Fibroblast of gingiva (primary cell): ENCODE data around the gene PTGS1.
"Not testable (repeated sequence)": the region's sequence is repeated elsewhere in the genome, so short reads cannot be mapped to it uniquely, and the experiment has no call there.

Source experiments
- DNase-seq: peaks from one replicate; pipeline ENCODE4 v3.0.0-alpha.2; 2011; ENCODE audit warnings: low read depth

PTGS1 gene

DNA sequence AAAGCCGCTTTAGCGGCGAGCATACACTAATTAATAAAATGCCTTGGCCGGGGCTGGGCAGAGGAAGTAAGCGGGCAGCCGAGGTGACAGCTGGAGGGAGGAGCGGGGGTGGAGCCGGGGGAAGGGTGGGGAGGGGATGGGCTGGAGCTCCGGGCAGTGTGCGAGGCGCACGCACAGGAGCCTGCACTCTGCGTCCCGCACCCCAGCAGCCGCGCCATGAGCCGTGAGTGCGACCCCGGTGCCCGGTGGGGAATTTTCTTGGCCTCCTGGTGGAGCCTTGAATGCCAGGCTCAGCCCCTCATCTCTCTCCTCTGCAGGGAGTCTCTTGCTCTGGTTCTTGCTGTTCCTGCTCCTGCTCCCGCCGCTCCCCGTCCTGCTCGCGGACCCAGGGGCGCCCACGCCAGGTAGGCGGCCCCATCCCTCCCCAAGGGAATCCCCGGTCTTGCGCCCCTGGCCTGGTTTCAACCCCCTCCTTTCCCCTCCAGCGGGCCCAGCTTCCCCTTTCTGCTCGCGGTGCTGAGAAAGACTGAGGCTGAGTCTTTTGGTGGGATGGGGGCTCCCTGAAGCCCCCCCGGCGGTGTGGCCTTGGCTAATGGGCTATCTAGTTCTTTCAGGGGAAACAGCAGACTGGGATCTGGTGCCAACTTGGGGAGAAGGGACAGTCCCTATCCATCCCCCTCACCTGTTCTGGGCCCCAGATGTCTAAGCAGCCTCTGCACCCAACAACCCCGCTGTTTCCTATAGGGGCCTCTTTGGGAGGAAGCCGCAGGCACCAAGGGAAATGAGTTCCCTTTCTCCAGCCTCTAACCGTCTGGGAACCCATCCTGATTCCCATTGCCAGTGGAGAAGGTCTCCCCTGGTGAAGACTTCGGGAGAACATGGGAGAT, at the start of gene PTGS1:
Gene PTGS1, plus strand, starts transcription at position 156 of the 887 bp plus-strand sequence. Its CDS starts 61 bp downstream, at position 217.
- DNase-seq = peak; percentile 65

DNA sequence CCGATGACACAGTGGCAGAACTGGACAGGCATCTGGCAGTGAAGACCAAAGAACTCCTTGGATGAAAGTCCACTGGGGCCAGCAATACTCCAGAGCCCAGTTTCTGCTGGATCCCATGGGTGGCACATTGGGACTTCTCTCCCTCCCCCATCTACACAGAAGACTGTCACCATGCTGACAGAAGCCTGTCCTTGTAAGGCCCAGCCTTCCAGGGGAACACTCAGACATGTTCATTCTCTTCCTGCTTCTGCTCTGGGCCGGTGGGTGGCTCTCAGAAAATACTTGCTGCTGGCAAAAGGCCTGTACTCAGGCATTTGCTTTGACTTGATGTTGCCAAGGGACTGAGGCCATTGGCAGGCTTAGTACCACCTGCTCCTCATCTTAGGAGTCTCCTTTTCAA, 48.3 kb upstream of the PTGS1 start:
- DNase-seq = no peak

DNA sequence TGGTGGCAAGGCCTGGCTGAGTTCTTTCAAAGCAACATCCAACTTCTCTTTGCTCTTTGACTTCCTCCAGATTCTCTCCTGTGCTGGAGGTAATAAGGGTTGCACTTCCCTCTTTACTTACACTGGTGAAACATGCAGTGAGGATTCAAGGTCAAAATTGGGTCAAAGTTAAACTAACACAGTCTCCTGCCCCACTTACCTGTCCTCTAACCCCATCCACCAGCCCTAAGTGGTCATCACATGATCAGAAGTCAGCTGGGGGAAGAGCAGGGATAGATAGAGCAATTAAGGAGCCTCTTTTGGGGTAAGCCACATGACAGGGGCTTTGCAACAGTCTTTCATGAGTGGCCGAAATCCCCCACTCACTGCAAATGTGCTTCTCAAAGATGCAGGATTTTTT, 46.2 kb upstream of the PTGS1 start:
- DNase-seq = not testable (repeated sequence)

DNA sequence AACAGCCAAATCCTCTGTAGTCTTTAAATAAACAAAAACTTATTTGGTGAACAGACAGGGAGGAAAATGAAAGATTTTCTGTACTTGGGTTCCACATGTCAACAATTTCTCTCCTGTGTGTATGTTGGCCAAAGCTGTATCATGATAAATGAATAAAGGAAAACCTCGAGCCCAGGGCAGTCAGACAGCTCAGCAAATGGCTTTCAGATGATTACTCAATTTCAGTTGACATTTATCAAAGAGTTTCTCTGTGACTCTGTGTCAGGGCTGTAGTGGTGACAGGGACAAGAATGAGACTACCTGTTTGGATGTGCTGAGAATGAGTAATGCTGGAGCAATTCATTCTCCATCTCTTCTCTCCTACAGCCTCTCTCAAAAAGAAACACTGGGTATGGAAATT, 45.7 kb upstream of the PTGS1 start:
- DNase-seq = peak; percentile 44

DNA sequence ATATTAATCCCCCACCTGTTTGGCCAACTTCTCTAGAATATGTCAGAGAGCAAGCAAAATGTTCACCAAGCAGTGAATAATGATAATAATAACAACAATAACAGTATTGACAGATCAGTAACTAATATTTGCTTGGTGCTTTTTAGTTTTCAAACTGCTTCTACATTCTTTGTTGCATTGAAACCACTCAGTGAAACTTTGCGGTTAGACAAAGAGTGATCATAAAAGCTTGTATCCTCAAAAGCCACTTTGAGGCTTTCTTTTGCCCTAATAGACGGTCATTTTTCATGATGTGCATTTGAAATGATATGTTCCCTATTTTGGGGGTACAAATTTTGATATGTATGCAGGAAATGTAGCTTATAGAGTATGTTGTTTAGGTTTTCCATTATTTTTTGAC, 43.6 kb upstream of the PTGS1 start:
- no peak for DNase-seq

DNA sequence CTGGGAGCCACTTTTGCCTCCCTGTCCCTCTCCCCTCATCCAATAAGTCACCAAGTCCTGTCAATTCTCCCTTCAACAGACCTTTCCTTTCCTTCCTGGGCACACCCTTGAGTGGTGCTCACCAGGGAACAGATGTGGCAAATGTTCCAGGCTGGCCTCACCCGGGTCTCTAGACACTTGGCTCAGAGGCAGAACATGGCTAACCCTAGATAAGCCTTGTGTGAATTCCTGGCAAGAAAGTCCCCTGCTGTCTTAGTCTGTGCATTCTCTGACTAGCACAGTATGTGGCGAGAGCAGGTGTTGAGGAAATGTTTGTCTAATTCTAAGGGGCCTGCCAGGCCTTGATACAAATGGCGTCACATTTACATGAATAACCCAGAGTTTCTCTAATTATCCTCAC, 41.2 kb upstream of the PTGS1 start:
- no peak for DNase-seq

DNA sequence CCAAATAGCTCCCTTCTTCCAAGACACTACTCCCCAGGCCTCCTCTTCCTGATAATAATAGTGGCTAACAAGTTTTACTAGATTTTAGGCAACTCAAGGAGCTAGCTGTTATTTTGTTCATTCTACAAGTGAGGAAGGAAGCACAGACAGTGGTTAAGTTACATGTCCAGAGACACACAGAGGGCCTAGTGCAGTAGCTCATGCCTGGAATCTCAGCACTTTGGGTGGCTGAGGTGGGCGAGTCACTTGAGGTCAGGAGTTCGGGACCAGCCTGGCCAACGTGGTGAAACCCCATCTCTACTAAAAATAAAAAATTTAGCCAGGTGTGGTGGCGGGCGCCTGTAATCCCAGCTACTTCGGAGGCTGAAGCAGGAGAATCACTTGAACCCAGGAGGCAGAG, 40.4 kb upstream of the PTGS1 start:
- DNase-seq = not testable (repeated sequence)

DNA sequence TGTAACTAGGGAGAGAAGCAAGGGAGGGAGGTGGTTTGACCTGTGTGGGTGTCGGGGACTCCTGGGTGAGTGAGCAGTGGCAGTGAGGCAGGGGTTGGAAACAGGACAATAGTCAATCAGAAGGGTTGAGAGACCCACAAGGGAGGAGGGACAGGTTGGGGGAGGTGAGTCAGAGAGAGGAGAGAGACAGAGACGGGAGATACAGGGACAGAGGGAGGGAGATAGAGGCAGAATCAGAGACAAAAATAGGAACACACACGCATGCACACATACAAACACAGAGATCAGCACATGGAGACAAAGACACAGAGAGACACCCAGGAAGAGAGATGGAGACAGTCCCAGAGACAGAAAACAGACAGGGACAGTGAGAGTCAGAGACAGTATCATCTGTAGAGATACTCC, 39.3 kb upstream of the PTGS1 start:
- no peak for DNase-seq

DNA sequence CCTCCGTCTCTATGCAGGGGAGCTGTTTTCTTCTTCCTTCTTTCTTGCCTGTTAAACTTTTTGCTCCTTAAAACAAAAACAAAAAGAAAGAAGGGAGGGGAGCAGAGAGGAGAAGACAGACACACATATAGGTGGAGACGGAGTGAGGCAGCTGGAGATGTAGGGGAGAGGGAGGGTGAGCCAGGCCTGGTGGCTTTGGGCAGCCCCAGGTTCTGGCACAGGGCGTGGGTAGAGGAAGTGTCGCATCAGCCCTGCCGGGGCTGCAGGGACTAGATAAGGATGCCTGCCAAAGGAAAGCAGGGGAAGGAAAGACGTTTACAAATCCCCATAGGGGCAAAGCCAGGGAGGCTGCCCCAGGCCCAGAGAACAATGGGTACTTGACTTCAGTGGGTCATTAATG, 38.7 kb upstream of the PTGS1 start:
- DNase-seq = no peak

DNA sequence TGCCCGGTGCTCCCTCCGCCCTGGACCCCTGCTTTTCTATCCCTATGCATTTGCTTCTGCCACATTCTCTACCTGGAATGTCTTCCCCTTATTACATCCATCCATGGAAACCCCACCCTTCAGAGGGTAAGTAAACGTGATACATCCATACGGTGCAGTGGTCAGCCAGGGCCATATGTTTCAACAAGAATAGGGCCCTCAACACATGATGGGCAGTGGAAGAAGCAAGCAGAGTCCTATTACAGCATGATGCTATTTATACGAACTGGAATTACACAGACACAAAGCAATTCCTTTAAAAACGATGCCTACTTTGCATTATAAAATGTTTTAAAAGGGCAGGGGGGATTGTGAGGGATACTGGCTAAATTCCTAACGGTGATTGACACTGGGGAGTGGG, 38.2 kb upstream of the PTGS1 start:
- no peak for DNase-seq

DNA sequence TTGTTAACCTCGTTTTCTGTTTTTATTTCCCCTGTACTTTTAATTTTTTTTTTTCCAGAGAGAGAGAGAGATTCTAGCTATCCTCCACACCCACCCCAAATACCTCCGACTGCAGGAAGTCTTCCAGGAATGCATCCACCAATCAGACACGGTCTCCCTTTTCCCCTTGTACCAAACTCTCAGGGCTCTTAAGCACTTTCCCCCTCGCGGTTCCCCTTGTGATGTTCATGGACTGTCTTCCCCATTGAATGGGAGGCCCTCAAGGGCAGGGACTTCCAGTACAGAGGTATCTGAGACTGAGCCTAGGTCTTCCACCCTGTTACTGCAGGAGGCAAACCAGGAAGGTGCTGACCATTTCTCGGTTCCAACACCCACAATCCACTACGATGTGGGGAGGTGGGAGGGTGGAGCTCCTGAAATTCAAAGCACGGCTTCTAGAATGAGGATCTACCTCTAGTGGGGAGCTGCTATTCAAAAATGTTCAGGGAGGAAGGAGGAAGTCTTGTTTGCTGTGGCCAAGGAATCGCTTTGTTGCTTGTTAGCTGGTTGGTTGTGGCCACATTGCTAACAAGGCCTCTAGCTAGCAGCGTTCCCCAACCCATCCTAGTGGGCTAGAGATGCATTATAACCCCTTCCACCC, 37.5 kb upstream of the PTGS1 start:
- no peak for DNase-seq

GRCh38 chr9:122334916-122335315, 35.9 kb upstream of the PTGS1 start:
- no peak for DNase-seq

- no peak for DNase-seq
These were observed 34.6 kb upstream of the PTGS1 start for GRCh38 chr9:122336189-122336588.

GRCh38 chr9:122336866-122337555, 33.8 kb upstream of the PTGS1 start:
- no peak for DNase-seq

- DNase-seq = no peak
These were observed 33.3 kb upstream of the PTGS1 start for GRCh38 chr9:122337556-122337929.

DNA sequence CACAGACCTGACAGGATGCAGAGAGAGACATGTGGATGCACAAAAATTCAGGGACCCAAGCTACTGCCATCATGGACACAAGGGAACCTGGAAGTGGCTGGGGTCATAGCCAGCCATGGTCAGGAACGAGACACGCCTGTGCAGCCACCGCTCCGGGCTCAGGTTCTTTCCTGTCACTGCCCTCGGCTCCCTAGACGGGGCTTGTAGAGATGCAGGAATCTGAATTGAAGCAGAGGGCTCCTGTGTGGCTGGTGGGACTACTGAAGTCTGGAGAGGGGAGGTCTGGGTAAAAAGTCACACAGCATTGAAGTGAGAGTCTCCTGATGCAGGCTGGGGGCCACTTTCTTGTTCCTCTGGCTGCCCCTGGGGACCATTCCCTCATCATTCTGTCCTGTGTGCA, 32.3 kb upstream of the PTGS1 start:
- DNase-seq = no peak

DNA sequence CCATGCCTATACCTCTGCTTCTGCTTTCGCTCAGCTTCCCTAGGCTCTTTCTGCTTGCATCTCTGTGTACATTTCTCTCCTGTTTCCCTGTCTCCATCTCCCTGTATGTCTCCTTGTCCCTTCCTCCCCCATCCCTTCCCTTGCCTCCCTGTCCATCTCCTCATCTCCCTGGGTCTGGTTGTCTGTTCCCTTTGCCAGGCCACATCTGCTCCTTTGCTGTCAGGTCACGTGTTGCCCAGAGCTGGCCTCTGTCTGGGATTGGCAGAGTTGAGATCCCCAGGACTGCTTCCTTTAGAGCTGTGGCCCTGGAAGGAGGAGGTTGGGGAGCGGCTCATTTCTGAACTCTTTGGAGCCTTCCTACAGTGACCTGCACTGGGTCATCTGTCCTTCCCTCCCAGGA, 31.8 kb upstream of the PTGS1 start:
- DNase-seq = no peak

DNA sequence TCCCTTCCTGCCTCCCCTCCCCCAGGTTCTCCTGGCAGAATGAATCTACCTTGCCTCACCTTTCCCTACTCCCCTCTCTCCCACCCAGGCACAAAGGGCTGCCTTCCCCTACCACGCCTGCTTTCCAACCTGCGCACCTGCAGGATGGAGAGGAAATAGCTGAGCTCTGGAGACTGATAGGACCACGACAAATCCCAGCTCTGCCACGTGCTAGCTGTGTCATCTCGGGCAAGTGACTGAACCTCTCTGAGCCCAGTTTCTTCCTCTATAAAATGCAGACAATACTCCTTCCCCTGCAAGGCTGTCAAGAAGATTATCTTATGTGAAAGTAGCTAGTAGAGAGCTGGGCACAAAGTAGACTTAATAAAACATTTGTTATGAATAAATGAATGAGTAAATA, 31.2 kb upstream of the PTGS1 start:
- no peak for DNase-seq

- no peak for DNase-seq
These were observed 30.7 kb upstream of the PTGS1 start for GRCh38 chr9:122340161-122340560.

DNA sequence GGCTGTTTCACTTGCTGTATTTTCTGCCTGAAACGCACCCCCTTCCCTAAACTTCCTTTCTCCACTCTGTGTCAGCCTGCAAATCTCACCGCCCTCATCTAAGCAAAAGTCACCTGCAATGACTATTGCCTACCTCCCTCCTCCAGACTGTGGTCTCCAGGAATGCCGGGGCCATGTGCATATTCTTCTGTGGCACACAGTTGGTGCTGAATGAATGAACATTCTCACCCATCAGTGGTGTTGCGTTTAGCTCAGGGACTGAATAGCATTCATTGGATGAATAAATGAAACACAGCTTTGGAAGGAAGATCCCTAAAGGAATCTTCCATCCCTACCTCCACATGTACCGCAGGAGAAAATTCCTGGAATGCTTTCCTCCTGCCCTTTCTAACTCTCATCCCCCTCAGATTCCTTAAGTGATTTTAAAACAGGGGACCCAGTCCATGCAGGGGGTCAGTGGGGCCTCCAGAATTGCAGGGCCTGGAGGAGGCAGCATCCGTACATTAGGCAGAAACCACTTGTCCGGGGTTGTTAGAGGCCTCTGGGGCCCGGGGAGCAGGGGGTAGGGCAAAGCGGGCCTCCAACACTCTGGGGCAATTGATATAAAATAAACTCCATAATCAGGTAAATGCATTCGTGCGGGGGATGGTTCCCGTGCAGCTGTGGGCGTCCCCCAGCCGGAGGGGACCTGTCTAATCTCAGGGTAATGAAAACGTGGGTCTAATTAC, 28.3 kb upstream of the PTGS1 start:
- DNase-seq = no peak

DNA sequence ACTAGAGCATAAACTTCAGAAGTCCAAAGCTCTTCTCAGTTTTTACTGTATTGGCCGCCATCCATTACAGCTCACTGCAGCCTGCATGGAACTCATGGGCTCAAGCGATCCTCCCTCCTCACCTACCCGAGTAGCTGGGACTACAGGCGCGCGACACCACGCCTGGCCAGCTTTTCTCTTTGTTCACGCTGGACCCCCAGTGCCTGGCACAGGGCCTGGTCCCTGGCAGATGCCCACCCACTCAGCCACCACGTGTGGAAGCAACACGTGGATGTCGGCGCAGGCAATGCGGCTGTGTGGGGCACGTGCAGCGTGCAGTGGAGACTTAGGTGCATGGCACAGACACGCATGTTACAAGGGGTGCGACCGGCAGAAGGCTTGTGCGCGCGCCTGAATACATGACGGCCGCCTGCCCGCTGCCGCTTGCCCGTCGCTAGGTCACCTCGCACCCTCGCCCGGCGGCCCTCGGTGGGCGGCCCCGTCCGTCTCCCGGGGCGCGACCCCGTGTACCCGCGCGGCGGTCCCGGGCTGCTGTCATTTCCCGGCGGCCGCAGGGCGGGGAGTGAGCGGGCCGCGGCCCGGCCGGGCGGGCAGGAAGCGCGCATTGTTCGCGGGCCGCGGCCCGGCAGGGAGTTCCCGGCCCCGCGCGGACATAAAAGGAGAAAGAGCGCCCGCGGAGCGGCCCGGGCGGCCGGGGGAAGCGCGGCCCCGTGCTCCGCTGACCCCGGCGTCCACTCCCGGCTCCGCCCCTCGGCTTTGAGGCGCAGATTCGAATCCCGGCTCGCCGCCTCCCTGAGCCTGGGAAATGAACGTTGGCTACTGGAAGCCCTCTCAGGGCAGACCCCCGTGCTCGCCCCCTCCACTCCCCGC, 24.1 kb upstream of the PTGS1 start:
- DNase-seq = no peak
